Omental fat pad (tissue), 4 donors: ENCODE results near the gene A3GALT2. TPM values are rescaled to one million over a fixed set of nuclear protein-coding genes. Genes with fewer than 3 reads are reported as not detected.

ENCODE experiments used
- ATAC-seq: fragments of 150-250 bp; one replicate; pipeline ENCODE4 v1.9.1; 2016; ENCODE audit warnings: mild to moderate bottlenecking, moderate library complexity; ENCODE audit not compliant: low FRiP score
- DNase-seq: peaks from one replicate; pipeline ENCODE4 v3.0.0-alpha.2; 2019; ENCODE audit warnings: low spot score
- CTCF ChIP-seq, 3 donors: fragments of 450-650 bp; IDR thresholded peaks; one replicate each; pipeline ENCODE4 v1.5.1; 2016 to 2017; ENCODE audit warnings: antibody characterized with exemption in 3 of 3, mild to moderate bottlenecking in 3 of 3, moderate library complexity in 2 of 3
- total RNA-seq, 4 donors: library from RNA; depleted of rRNA; stranded (reverse); fragments of >200 nt; gene quantifications; one replicate each; pipeline ENCODE4 v1.1.0, GENCODE V29; 2016

Gene A3GALT2
- total RNA-seq, 4 donors from 2014 or later = not detected

GRCh38 chr1:33277488-33278084, 43.3 kb downstream of the A3GALT2 start:
- no peak for TF ChIP-seq CTCF (IDR thresholded peaks at IDR 0.05)
- DNase-seq (no peak), ATAC-seq (no peak)

DNA sequence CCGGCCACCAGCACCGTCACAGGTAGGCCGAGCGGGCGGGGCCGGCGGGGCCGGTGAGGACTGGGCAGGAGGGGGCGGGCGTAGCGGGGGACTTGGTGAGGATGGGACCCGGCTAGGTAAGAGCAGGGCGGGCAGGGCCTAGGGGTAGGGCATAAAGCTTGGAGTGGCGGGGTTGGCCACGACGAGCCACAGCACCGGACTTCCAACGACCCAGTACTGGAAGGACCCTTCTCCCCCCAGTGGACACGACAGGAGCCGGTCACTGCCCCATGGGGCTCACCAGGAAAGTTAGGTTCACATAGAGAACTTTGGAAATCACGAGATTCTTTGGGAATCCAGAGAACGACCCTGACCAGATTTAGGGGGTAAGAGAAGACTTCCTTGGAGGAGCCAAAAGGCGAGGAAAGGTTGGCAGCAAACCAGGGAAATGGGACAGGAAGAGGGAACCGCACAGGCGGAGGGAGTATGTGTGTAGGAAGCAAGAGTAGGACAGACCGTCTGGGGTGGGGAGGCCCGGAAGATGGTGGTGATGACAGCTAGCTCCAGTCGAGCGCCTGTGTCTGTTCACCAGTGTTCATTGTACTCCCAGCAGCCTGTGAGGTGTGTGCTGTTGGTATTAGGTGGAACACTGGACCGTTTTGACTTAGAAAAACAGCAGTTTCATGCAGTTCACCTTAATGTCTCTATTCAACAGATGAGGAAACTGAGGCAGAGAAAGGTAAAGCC, 44.2 kb downstream of the A3GALT2 start:
- no peak for TF ChIP-seq CTCF (IDR thresholded peaks at IDR 0.05)
- DNase-seq (no peak), ATAC-seq (no peak)

DNA sequence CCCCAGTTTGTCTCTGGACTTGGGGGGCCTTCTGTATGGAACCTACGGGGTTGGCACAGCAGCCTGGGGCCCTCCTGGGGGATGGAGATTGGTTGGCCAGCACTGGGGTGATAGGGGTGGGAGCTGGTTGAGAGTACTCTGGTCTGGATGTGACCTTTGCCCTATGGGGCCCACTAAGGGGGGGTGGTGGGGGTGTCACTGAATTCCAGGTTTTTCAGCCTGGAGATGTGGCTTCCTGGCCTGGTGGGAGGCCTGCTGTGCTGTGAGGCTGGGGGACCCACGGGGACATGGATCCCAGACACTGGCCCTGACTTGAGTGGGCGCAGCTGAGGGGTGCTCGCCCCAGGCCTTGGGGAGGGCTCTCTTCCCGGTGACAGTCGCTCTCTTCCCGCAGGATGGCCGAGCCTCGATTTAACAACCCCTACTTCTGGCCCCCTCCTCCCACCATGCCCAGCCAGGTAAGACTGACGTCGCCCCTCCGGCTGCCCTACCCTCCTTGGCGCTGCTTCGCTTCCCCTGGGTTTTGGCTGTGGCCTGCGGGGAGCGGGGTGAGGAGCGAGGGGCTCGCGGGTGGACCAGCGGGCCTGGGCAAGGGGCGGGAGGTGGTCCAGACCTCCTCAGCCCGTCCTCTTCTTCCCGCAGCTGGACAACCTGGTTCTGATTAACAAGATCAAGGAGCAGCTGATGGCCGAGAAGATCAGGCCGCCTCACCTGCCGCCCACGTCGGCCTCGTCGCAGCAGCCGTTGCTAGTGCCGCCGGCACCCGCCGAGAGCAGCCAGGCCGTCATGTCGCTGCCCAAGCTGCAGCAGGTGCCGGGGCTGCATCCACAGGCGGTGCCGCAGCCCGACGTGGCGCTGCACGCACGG, 45.0 kb downstream of the A3GALT2 start:
- no peak for TF ChIP-seq CTCF (IDR thresholded peaks at IDR 0.05)
- DNase-seq (no peak), ATAC-seq (no peak)

DNA sequence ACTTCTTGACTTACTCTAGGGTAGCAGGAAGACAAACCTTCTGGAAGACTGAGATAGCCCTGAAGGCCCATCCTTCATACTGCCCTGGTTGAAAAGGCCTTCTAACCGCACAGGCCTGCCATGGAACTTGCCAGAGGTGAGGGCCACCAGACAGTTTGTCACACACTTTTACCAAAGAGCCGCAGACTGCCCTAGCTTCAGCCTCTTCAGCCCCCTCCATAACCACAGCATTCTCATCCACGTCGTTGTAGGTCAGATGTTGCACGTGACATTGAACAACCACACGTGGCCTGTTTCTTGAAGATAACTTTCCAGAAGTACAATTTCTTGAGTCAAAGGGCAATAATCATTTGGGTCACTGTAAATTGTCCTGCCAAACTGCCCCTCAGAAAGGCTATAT, 45.7 kb downstream of the A3GALT2 start:
- no peak for TF ChIP-seq CTCF (IDR thresholded peaks at IDR 0.05)
- ATAC-seq (no peak), DNase-seq (no peak)

DNA sequence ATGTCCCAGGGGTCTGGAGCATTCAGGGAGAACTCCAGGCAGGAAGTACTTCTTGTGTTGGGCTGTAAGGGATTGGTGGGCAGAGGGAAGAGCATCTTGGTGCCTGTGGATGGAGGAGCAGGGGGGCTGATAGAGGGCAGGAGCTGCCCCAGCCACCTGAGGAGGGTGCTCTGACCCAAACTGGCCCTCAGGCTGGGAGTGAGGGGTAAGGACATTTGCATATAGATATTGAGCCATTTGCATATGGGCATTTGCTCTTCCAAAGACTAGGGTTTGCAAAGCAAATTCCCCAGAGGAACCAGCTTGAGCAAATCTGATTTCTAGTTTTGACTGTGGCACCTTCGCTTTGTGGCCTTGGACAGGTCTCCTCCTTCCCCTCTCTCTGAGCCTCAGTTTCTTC, 46.5 kb downstream of the A3GALT2 start:
- ATAC-seq = no peak
- TF ChIP-seq CTCF (IDR thresholded peaks at IDR 0.05) = no peak
- no peak for DNase-seq

GRCh38 chr1:33273961-33274371, 46.9 kb downstream of the A3GALT2 start:
- ATAC-seq (no peak), DNase-seq (no peak)
- no peak for TF ChIP-seq CTCF (IDR thresholded peaks at IDR 0.05)
